Upper lobe of right lung (tissue), 1 donor: ENCODE measurements around the gene MXD4. TPM values are rescaled to one million over a fixed set of nuclear protein-coding genes. Genes with fewer than 3 reads are reported as not detected.

Experiments used
- ATAC-seq: fragments of 200-7000 bp; cut with Tn5 transposase; one replicate; pipeline ENCODE4 v1.9.1; 2020; ENCODE audit warnings: mild to moderate bottlenecking, moderate library complexity
- DNase-seq: peaks from one replicate; pipeline ENCODE4 v3.0.0-alpha.2; 2020
- H3K27ac ChIP-seq: fragments of 200-600 bp; one replicate; pipeline ENCODE4 v1.8.0; 2022
- H3K27me3 ChIP-seq: fragments of 200-600 bp; one replicate; pipeline ENCODE4 v1.8.0; 2022; ENCODE audit warnings: mild to moderate bottlenecking
- H3K36me3 ChIP-seq: fragments of 200-600 bp; one replicate; pipeline ENCODE4 v1.8.0; 2022
- H3K4me1 ChIP-seq: fragments of 200-600 bp; one replicate; pipeline ENCODE4 v1.8.0; 2022
- H3K4me3 ChIP-seq: fragments of 200-600 bp; one replicate; pipeline ENCODE4 v1.8.0; 2022; ENCODE audit warnings: mild to moderate bottlenecking
- H3K9me3 ChIP-seq: fragments of 200-600 bp; one replicate; pipeline ENCODE4 v1.8.0; 2022
- intact Hi-C: fragments of 100-400 bp; cut with DNase I; formaldehyde crosslinking; loops from one replicate; pipeline ENCODE4 v1.11.0; 2022
- total RNA-seq: library from RNA; stranded (reverse); fragmentation: NEBNext Ultra II Directional; extraction: Animal tissue kit (Norgen Biotek cat#: 25700); gene quantifications from one replicate; pipeline ENCODE4 v1.2.1, GENCODE V29; 2021
- TF ChIP-seq, protein P1 (sequence below): fragments of 200-600 bp; IDR thresholded peaks from one replicate; pipeline ENCODE4 v1.8.0; 2022; ENCODE audit warnings: antibody characterized with exemption
- donor health status: DM: no; HTN: yes; CAD: no; lungs with severe emphysema.

The MXD4 gene
- total RNA-seq, 1 donor from 2014 or later: 72.7 TPM

DNA sequence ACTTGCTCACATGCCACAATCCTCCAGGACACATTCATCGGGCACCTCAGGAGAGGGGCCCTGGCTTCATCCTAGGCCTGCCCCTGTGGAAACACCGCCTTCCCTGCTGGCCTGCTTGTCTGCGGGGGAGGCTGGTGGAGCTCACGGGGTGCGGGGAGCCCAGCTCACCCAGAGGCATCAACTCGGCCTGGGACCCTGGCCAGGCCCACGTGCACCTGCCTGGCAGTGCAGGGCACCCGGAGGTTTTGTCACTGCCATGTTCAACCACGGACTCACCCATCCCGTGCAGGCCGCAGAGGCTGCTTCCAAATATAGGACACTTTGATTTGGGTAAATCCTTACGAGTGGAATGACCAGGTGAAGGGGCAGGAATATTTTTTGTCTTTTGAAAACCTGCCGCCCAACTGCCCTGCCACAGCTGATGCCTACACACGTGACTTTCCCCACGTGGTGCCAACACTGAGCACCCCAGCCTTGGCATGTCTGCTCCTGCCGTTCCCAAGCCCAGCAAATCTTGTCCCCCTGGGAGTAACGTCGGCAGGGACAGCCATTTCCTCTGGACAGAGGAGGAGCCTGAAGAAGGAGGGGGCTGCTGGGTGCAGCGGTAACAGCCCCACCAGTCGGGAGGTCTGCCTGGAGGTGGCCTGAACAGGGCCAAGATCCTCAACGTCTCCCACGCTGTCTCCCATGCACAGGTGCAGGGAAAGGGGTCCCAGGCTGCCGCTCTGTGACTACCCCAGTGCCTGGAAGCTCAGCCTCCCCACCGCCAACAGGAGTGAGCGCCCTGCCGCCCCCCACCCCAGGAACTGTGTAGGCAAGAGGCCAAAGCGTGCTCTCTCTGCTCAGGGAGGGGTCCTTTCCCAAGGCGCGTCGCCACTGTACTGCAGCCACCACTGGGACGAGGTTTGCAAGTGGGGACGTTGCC, 8.5 kb downstream of the MXD4 start:
- intact Hi-C loops: no loop called here
- DNase-seq (peak; percentile 52), ATAC-seq (no peak)
- H3K4me3 ChIP-seq: no peak overlapping the region
- no peaks in the 10 kb centered on the region for H3K9me3 ChIP-seq
- no peaks in the 10 kb centered on the region for H3K27me3 ChIP-seq
- no peak overlapping the region for H3K27ac ChIP-seq
- TF ChIP-seq, protein P1, sequence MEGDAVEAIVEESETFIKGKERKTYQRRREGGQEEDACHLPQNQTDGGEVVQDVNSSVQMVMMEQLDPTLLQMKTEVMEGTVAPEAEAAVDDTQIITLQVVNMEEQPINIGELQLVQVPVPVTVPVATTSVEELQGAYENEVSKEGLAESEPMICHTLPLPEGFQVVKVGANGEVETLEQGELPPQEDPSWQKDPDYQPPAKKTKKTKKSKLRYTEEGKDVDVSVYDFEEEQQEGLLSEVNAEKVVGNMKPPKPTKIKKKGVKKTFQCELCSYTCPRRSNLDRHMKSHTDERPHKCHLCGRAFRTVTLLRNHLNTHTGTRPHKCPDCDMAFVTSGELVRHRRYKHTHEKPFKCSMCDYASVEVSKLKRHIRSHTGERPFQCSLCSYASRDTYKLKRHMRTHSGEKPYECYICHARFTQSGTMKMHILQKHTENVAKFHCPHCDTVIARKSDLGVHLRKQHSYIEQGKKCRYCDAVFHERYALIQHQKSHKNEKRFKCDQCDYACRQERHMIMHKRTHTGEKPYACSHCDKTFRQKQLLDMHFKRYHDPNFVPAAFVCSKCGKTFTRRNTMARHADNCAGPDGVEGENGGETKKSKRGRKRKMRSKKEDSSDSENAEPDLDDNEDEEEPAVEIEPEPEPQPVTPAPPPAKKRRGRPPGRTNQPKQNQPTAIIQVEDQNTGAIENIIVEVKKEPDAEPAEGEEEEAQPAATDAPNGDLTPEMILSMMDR: no peak
- H3K36me3 ChIP-seq: peaks cover 69% of the 10 kb centered on the region
- H3K4me1 ChIP-seq: peaks cover 35% of the 10 kb centered on the region

DNA sequence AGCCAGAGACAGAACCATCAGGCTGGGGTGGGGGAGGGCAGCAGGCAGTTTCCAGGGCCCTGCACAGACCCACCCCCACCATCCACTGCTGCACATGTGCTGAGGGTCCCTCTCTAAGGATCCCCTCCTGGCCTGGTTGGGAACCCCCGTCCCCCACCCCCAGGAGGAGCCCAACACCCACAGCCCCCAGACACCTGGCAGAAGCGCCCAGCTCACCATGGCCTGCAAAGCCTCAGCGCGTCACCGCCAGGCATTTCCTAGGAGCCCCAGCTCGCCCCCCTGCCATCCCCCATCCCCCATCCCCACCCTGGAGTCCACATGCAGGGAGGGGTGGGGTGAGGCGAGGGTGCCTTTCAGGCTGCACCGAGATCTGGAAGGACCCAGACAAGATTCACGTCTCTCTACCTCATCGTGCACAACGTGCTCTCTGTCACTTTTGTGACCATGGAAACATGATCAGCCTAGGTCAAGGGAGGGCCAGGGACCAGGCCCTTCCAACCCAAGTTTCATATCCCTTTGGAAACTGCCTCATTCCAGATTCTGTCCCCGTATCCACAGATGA, 9.3 kb downstream of the MXD4 start:
- peaks cover 71% of the 10 kb centered on the region for H3K36me3 ChIP-seq
- no peak for DNase-seq
- no peak for ATAC-seq
- H3K4me3 ChIP-seq: no peak overlapping the region
- TF ChIP-seq, protein P1: no peak
- no peaks in the 10 kb centered on the region for H3K9me3 ChIP-seq
- intact Hi-C loops: no loop called here
- peaks cover 27% of the 10 kb centered on the region for H3K4me1 ChIP-seq
- no peaks in the 10 kb centered on the region for H3K27me3 ChIP-seq
- no peak overlapping the region for H3K27ac ChIP-seq

DNA sequence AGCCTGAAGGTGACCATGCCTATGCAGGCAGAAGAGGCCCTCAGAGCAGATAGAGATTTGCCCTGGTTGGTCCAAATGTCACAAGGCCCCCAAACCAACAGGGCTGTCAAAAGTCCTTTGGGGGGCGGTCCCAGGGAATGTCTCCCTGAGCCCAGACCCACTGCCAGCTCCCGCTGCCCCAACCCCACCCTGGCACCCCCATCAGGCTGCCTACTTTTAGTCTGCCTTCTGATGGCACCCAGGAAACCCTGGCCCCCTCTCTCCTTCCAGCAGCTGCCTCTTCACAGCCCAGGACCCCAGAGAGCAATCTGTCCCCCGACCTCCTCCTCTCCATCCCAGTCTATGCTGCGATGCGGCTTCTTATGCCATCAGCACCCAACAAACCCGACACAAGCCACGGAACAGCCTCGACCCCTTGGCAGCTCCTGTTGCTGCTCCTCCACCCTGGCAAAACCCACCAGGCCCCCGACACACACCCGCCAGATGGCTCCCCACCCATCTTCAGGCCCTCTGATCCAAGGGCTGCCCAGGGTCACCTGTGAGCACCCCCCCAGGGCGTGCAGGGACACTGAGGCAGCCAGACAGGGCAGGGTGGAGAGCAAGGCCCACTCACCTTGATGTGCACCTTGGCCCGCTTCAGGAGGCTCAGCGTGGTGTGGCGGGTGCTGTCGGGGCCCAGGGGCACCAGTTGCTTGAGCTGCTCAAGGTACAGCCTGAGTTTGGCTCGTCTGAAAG, 9.9 kb downstream of the MXD4 start:
- H3K36me3 ChIP-seq: peaks cover 71% of the 10 kb centered on the region
- DNase-seq (peak; percentile 52), ATAC-seq (no peak)
- no peak overlapping the region for H3K4me3 ChIP-seq
- intact Hi-C loops: no loop called here
- H3K4me1 ChIP-seq: peaks cover 20% of the 10 kb centered on the region
- H3K27ac ChIP-seq: no peak overlapping the region
- H3K9me3 ChIP-seq: no peaks in the 10 kb centered on the region
- TF ChIP-seq, protein P1: no peak
- no peaks in the 10 kb centered on the region for H3K27me3 ChIP-seq

DNA sequence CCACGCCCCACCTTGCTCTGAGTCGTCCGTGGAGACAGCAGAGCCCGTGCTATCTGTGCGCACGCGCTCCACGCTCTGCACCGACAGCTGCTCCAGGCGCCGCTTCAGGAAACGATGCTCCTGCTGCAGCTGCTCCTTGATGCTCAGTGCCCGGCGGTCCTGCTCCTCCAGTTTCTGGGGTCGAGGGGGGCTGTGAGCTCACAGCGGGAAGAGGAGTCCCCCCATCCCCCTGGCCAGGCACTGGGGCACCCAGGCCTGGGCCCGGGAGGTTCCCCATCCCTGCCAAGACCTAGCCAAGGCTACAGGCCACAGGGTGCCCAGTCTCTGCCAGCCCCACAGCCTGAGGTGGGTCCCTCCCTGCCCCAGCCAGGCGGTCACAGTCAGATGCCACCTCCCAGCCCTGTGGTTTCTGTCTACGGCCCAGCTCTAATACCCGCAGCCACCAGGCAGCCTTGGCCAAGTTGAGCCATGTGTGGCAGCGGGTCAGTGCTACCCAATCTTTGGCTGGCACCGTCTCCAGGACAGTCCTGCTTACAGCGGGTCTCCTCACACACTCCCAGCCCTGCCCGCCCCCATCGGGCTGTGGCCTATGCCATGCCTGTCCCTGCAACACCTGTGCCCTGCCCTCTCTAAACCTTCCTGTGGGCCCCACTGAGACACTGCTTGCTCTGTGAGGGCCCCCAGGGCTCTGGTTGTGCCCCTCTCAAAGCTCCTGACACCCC, 10.7 kb downstream of the MXD4 start:
- Histone ChIP-seq H3K27ac (no peak overlapping the region), H3K4me3 (no peak overlapping the region), H3K4me1 (peaks cover 13% of the 10 kb centered on the region), H3K9me3 (no peaks in the 10 kb centered on the region), H3K36me3 (peaks cover 71% of the 10 kb centered on the region), H3K27me3 (no peaks in the 10 kb centered on the region)
- intact Hi-C loops: no loop called here
- ATAC-seq (no peak), DNase-seq (peak; percentile 57)
- TF ChIP-seq, protein P1: no peak

DNA sequence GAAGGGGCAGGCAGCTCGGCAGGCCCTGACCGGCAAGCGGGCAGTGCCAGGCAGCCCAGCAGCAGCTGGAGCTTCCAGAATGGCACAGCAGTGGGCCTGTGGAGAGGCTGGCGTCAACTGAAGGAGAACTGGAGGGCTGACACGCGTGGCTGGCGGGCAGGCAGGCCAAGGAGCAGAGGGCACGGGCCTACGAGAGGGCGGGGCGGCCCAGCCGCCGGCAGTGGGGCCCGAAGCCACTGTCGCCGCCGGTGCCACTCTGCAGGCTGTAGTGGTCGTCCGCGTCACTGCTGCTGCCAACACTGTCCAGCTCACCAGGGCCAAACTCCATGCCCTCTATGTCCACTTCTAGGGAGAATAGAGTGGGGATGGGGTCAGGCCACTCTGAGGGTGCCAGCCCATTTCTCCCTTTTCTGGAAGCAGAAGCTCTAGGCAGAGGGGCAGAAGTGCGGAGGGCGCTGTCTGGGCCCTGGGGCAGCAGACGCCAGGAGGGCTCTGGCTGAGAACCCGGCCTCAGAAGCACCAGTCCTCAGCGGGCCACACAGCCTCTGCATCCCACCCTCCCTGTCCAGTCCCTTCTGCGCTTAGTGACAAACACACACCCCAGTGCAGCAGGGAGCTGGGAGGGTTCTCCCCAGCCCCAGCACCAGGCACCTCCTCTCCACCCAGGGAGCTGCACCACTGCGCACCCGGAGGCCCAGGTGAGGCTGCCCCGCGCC, 11.4 kb downstream of the MXD4 start:
- peak; percentile 37 for DNase-seq
- H3K9me3 ChIP-seq: no peaks in the 10 kb centered on the region
- no peaks in the 10 kb centered on the region for H3K27me3 ChIP-seq
- H3K4me1 ChIP-seq: peaks cover 7% of the 10 kb centered on the region
- peaks cover 71% of the 10 kb centered on the region for H3K36me3 ChIP-seq
- H3K27ac ChIP-seq: no peak overlapping the region
- ATAC-seq: no peak
- TF ChIP-seq, protein P1: no peak
- intact Hi-C loops: no loop called here
- no peak overlapping the region for H3K4me3 ChIP-seq
